C4-2B (cell line): ENCODE data around the gene GPR148.

ENCODE experiments used
- H3K27ac ChIP-seq: fragments of 450-650 bp; 2 replicates; pipeline ENCODE4 v1.5.1; 2017
- CTCF ChIP-seq: fragments of 450-650 bp; conservative IDR thresholded peaks from 2 replicates; pipeline ENCODE4 v1.5.1; 2017; ENCODE audit warnings: mild to moderate bottlenecking
- ZFX ChIP-seq: fragments of 450-650 bp; IDR thresholded peaks from 2 replicates; pipeline ENCODE4 v1.6.1; 2017

The GPR148 gene

GRCh38 chr2:130756053-130756873, 27.4 kb downstream of the GPR148 start:
- H3K27ac ChIP-seq, result no peak overlapping the region
- no peak for TF ChIP-seq ZFX
- no peak; the same call in 1 of the 2 replicates for TF ChIP-seq CTCF

- H3K27ac ChIP-seq, result no peak overlapping the region
- TF ChIP-seq ZFX (no peak), CTCF (no peak)
Measured at GRCh38 chr2:130756874-130757668, 28.2 kb downstream of the GPR148 start.

GRCh38 chr2:130759906-130760753, 31.3 kb downstream of the GPR148 start:
- TF ChIP-seq ZFX, result no peak
- TF ChIP-seq CTCF, result no peak
- no peak overlapping the region for H3K27ac ChIP-seq

- no peak overlapping the region for H3K27ac ChIP-seq
- TF ChIP-seq ZFX (no peak), CTCF (no peak)
Measured at GRCh38 chr2:130760754-130761751, 32.2 kb downstream of the GPR148 start.

- H3K27ac ChIP-seq, result no peak overlapping the region
- no peak for TF ChIP-seq ZFX
- no peak for TF ChIP-seq CTCF
Measured at GRCh38 chr2:130762031-130762909, 33.4 kb downstream of the GPR148 start.
